Epithelial cell of esophagus (primary cell): ENCODE measurements around the gene NUP153.
"Not testable (repeated sequence)": the region's sequence is repeated elsewhere in the genome, so short reads cannot be mapped to it uniquely, and the experiment has no call there.

Source experiments
- DNase-seq: peaks from one replicate; pipeline ENCODE4 v3.0.0; 2010; ENCODE audit warnings: low read depth
- H3K4me3 ChIP-seq: 2 replicates; pipeline ENCODE4 v1.5.1; 2011; ENCODE audit warnings: mild to moderate bottlenecking, low read length, control low read depth
- CTCF ChIP-seq: IDR thresholded peaks from 2 replicates; pipeline ENCODE4 v1.5.1; 2011; ENCODE audit warnings: low read depth, mild to moderate bottlenecking, low read length, control low read depth, inconsistent platforms; ENCODE audit not compliant: insufficient read depth; ENCODE audit errors: missing control alignments

The NUP153 gene

GRCh38 chr6:17709476-17709875 is 2.8 kb upstream of the NUP153 start:
- no peak for DNase-seq
- no peak overlapping the region for H3K4me3 ChIP-seq
- no peak for TF ChIP-seq CTCF

- not testable (repeated sequence) for DNase-seq, H3K4me3 ChIP-seq
These were observed 1.3 kb upstream of the NUP153 start for GRCh38 chr6:17708035-17708434.

GRCh38 chr6:17707371-17707651 is 586 bp upstream of the NUP153 start:
- no peak for DNase-seq
- TF ChIP-seq CTCF = no peak
- peak overlapping the region; percentile 86 for H3K4me3 ChIP-seq

- H3K4me3 ChIP-seq = peak overlapping the region; percentile 86
- peak; percentile 75 for DNase-seq
- peak; percentile 2 for TF ChIP-seq CTCF
These were observed 746 bp downstream of the NUP153 start for GRCh38 chr6:17705778-17706579.

- peak; percentile 62 for DNase-seq
- peak overlapping the region; percentile 86 for H3K4me3 ChIP-seq
- TF ChIP-seq CTCF = no peak
These were observed 1.3 kb downstream of the NUP153 start for GRCh38 chr6:17705428-17705777.

- TF ChIP-seq CTCF = no peak
- H3K4me3 ChIP-seq = no peak overlapping the region
- DNase-seq = peak; percentile 86
These were observed 3.5 kb downstream of the NUP153 start for GRCh38 chr6:17703256-17703694.

GRCh38 chr6:17700421-17701416 is 6.0 kb downstream of the NUP153 start:
- H3K4me3 ChIP-seq = no peak overlapping the region
- DNase-seq = no peak
- no peak for TF ChIP-seq CTCF
